Effector memory CD8-positive, alpha-beta T cell (primary cell): Measurements from ENCODE around the gene SCGB3A1.

Experiments
- ATAC-seq: fragments of 150-1000 bp; cut with Tn5 transposase; replicated peaks from 2 replicates; pipeline ENCODE4 v1.10.0; 2021; ENCODE audit warnings: mild to moderate bottlenecking, moderate library complexity
- DNase-seq, 3 experiments: peaks; one replicate each; pipeline ENCODE4 v3.0.0; 2021
- H3K27ac Mint-ChIP-seq, 2 donors: one replicate each; pipeline ENCODE4 v1.8.0; 2022; ENCODE audit warnings: mild to moderate bottlenecking in 2 of 2, mixed read lengths in 2 of 2, moderate library complexity in 2 of 2
- H3K27me3 Mint-ChIP-seq, 2 donors: one replicate each; pipeline ENCODE4 v1.8.0; 2022; ENCODE audit warnings: mixed read lengths in 2 of 2
- H3K36me3 Mint-ChIP-seq: one replicate; pipeline ENCODE4 v1.8.0; 2022; ENCODE audit warnings: mild to moderate bottlenecking, moderate library complexity, mixed read lengths; ENCODE audit not compliant: insufficient read depth
- H3K4me1 Mint-ChIP-seq, 2 donors: one replicate each; pipeline ENCODE4 v1.8.0; 2022; ENCODE audit warnings: low read depth in 2 of 2, mixed read lengths in 2 of 2
- H3K4me3 Mint-ChIP-seq, 2 donors: one replicate each; pipeline ENCODE4 v1.8.0; 2022; ENCODE audit warnings: mild to moderate bottlenecking in 2 of 2, mixed read lengths in 2 of 2, moderate library complexity in 2 of 2
- H3K9me3 Mint-ChIP-seq, 2 donors: one replicate each; pipeline ENCODE4 v1.8.0; 2022; ENCODE audit warnings: mixed read lengths in 2 of 2

The SCGB3A1 gene

GRCh38 chr5:180629831-180630382 lies 38.6 kb upstream of the SCGB3A1 start:
- no peak for DNase-seq
- Mint-ChIP-seq H3K4me3 (no peak overlapping the region), H3K36me3 (peaks cover 7% of the 10 kb centered on the region), H3K27me3 (no peaks in the 10 kb centered on the region), H3K4me1 (peaks cover 0 to 11% of the 10 kb centered on the region in 2 donors), H3K9me3 (no peaks in the 10 kb centered on the region), H3K27ac (no peak overlapping the region)
- ATAC-seq: no peak

DNA sequence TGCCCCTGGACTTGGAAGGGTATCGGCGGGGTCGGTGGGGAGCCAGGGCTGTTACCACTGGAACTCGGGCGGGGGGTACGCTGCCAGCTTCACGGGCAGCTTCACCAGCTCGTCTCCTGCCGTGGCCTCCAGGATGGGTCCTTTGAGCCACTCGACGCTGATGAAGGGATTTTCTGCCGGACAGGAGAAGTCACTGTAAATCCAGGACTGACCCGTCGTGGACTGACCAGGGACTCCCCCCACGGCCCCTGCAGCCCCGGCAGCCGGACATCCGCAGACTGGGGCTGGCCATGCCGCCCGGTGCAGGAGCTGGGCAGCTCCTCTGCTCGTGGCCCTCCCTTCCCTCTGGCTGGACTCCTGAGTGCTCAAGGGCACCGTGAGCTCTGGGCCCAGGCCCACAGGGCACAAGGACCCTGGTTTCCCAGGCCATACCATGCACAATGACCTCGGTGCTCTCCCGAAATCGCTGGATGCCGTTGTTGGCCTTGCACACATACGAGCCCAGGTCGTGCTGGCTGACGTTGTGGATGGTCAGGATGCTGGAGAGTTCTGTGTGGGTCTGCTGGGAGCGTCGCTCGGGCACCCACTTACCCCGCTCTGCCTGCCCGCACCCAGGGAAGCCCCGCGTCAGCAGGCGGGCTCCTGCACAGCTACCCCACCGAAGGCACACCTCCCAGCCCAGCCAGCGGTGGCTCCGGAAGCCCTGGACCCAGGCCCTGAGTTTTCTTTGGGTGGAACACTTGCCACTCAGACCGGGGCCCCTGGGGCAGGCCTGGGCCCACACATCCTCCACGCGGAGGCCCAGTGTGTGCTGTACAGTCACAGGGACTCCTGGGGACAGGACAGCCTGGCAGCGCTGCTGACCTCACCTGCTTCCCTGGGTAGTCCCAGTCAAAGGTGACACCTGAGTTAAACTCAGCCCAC lies 37.8 kb upstream of the SCGB3A1 start:
- ATAC-seq (no peak), DNase-seq (no peak)
- Mint-ChIP-seq H3K4me3 (no peak overlapping the region), H3K27ac (peak overlapping the region in 1 of 2 donors; percentile 19), H3K4me1 (peaks cover 4 to 16% of the 10 kb centered on the region in 2 donors), H3K9me3 (no peaks in the 10 kb centered on the region), H3K27me3 (no peaks in the 10 kb centered on the region), H3K36me3 (peaks cover 7% of the 10 kb centered on the region)

DNA sequence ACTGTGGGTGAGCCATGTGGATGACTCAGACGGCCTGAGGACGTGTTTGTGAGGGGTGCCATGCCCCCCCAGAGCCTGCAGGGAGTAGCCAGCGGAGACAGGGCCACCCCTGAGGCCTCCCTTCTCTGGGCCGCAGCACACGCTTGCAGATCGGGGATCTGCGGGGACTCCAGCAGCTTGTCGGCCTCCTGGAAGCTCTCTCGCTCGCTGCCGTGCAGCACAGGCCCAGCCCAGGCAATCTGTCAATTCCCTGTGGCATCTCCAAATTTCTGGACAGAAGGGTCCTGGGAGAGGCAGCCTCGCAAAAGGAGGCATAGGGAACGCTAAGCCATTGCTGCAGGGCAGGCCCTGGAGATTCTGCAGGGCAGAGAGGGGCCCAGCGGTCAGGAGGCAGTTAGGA lies 36.9 kb upstream of the SCGB3A1 start:
- Mint-ChIP-seq H3K27ac (no peak overlapping the region), H3K36me3 (peaks cover 7% of the 10 kb centered on the region), H3K9me3 (no peaks in the 10 kb centered on the region), H3K4me1 (peaks cover 7 to 21% of the 10 kb centered on the region in 2 donors), H3K27me3 (no peaks in the 10 kb centered on the region), H3K4me3 (no peak overlapping the region)
- no peak for DNase-seq
- no peak for ATAC-seq

GRCh38 chr5:180627386-180628120 lies 36.3 kb upstream of the SCGB3A1 start:
- Mint-ChIP-seq H3K27ac (no peak overlapping the region), H3K4me1 (peaks cover 7 to 25% of the 10 kb centered on the region in 2 donors), H3K27me3 (no peaks in the 10 kb centered on the region), H3K4me3 (no peak overlapping the region), H3K9me3 (no peaks in the 10 kb centered on the region), H3K36me3 (peaks cover 5% of the 10 kb centered on the region)
- ATAC-seq (no peak), DNase-seq (no peak)

DNA sequence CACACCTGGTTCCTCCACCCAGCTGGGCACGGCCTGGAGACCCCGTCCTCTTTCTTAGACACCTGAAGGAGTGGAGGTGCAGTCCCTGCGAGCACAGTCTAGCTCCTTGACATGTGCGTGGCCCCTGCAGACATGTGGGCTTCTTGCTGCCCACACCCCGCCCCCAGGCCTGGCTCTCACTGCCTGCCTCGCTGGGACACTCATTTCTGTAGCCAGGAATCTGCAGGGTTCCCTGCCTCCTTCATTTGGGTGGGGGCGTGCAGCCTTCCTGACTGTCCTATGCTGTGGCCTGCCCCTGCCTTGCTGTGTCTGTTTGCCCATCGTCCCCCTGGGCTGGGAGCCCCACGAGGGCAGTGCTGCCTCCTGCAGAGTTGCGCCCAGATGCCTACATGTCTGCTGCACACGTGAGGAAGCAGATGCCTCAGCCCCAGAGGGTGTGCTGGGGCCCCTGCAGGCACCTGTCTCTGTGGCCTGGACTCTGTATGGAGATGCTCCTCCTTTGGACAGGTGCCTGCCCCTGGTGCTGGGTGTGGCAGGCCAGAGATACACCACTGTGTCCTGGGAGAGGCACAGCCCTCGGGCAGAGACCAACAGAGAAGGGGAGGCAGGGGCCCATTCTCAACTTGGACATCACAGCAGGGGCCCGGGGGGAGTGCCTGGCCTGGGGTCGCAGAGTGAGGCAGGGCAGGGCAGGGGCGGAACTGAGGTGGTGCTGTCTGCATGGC lies 35.5 kb upstream of the SCGB3A1 start:
- Mint-ChIP-seq H3K4me1 (peaks cover 7 to 25% of the 10 kb centered on the region in 2 donors), H3K27ac (peak overlapping the region in 1 of 2 donors; percentile 60), H3K27me3 (no peaks in the 10 kb centered on the region), H3K9me3 (no peaks in the 10 kb centered on the region), H3K4me3 (no peak overlapping the region), H3K36me3 (peaks cover 5% of the 10 kb centered on the region)
- ATAC-seq: no peak
- DNase-seq: no peak

- peaks cover 5% of the 10 kb centered on the region for H3K36me3 Mint-ChIP-seq
- peaks cover 7 to 25% of the 10 kb centered on the region in 2 donors for H3K4me1 Mint-ChIP-seq
- peak overlapping the region in 1 of 2 donors; percentile 60 for H3K27ac Mint-ChIP-seq
- no peak for ATAC-seq
- H3K4me3 Mint-ChIP-seq: no peak overlapping the region
- DNase-seq: no peak
- no peaks in the 10 kb centered on the region for H3K9me3 Mint-ChIP-seq
- no peaks in the 10 kb centered on the region for H3K27me3 Mint-ChIP-seq
These were observed 34.7 kb upstream of the SCGB3A1 start for GRCh38 chr5:180625791-180626660.

DNA sequence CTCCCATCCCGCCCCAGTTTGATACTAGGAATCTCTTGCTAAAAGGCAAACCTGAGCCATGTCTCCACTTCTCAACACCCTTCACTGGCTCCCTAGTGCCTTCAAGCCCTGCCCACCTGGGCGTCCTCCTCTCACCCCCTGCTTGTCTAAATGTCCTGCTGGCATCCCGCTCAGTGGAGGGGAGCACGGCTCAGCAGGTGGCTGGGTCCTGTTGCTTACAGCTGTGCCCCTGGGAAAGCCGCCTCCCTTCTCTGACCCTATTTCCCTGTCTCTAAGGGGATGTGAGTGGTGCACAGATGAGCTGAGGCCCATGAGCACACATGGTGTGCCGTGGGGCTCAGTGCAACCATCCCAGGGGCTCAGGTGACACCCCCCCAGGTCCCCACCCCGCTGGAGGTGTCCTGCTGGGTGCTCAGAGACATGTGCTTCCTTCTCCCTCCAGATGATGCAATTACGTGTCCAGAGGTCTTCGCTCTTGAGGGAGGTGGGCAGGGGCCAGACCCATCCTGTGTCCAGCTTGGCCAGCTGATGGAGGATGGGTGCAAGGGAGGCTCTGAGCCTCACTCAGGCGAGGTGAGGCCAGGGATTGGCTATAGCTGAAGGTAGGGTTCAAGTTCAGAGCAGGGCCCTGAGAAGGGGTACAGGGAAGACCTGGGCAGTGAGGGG lies 34.0 kb upstream of the SCGB3A1 start:
- ATAC-seq: no peak
- peaks cover 7 to 25% of the 10 kb centered on the region in 2 donors for H3K4me1 Mint-ChIP-seq

GRCh38 chr5:180624587-180624986 lies 33.3 kb upstream of the SCGB3A1 start:
- no peak for ATAC-seq

More for the DNA sequence above, 34.0 kb upstream of the SCGB3A1 start:
- Mint-ChIP-seq H3K9me3 (no peaks in the 10 kb centered on the region), H3K36me3 (peaks cover 6% of the 10 kb centered on the region), H3K27me3 (no peaks in the 10 kb centered on the region), H3K27ac (peak overlapping the region; percentile 19 to 84), H3K4me3 (no peak overlapping the region)
- DNase-seq: no peak

DNA sequence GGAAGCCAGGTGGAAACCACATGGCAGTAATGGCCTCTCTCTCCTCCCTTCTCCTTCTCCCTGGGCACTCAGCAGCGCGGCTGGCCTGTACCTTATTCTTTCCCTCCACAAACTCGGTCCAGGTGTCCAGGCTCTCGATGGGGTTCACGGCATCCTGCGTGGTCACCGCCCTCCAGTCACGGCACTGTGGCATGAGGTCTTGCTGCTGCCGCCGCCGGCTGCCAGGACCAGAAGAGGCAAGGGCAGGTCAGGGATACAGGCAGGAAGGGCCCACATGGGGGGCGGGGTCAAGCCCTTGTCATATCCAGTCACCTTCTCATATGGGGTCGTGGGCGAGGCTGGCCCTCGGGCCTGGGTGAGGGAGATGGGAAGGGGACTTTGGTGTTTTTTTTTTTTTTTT lies 32.5 kb upstream of the SCGB3A1 start:
- no peak for DNase-seq
- no peak for ATAC-seq
- peak overlapping the region; percentile 25 to 65 for H3K27ac Mint-ChIP-seq
- no peaks in the 10 kb centered on the region for H3K9me3 Mint-ChIP-seq
- no peaks in the 10 kb centered on the region for H3K27me3 Mint-ChIP-seq
- H3K4me3 Mint-ChIP-seq: no peak overlapping the region
- H3K4me1 Mint-ChIP-seq: peaks cover 7 to 27% of the 10 kb centered on the region in 2 donors
- peaks cover 11% of the 10 kb centered on the region for H3K36me3 Mint-ChIP-seq

More at GRCh38 chr5:180624587-180624986, 33.3 kb upstream of the SCGB3A1 start:
- H3K27me3 Mint-ChIP-seq: no peaks in the 10 kb centered on the region
- H3K4me3 Mint-ChIP-seq: no peak overlapping the region
- H3K27ac Mint-ChIP-seq: peak overlapping the region; percentile 19 to 84
- H3K4me1 Mint-ChIP-seq: peaks cover 7 to 26% of the 10 kb centered on the region in 2 donors
- H3K9me3 Mint-ChIP-seq: no peaks in the 10 kb centered on the region
- H3K36me3 Mint-ChIP-seq: peaks cover 11% of the 10 kb centered on the region
- no peak for DNase-seq

DNA sequence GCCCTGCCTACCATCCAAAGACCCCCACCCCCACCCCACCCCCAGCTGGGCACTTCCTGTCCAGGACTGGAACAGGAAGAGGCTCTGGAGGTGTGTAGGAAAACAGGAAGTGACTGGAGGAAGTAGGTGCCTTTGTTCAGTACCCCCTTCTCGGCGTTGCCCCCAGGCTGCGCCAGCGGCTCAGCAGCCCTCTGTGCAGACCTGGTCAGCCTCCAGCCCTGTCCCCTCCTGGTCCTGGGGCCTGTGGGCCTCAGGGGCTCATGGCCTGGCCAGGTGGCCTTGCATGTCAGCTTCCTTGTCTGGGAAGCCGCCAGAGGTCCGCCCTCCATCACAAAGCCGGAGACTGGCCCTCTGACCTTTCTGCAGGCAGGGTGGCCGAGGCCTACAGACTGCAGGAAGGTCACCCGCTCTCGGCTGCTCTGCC lies 32.1 kb upstream of the SCGB3A1 start:
- H3K36me3 Mint-ChIP-seq: peaks cover 11% of the 10 kb centered on the region
- H3K9me3 Mint-ChIP-seq: no peaks in the 10 kb centered on the region
- H3K27me3 Mint-ChIP-seq: no peaks in the 10 kb centered on the region
- no peak for DNase-seq
- peaks cover 7 to 27% of the 10 kb centered on the region in 2 donors for H3K4me1 Mint-ChIP-seq
- no peak overlapping the region for H3K4me3 Mint-ChIP-seq
- no peak for ATAC-seq
- peak overlapping the region; percentile 25 to 65 for H3K27ac Mint-ChIP-seq

- DNase-seq: no peak
- peaks cover 7 to 27% of the 10 kb centered on the region in 2 donors for H3K4me1 Mint-ChIP-seq
- H3K27ac Mint-ChIP-seq: peak overlapping the region in 1 of 2 donors; percentile 59
- peaks cover 11% of the 10 kb centered on the region for H3K36me3 Mint-ChIP-seq
- no peaks in the 10 kb centered on the region for H3K27me3 Mint-ChIP-seq
- no peaks in the 10 kb centered on the region for H3K9me3 Mint-ChIP-seq
- H3K4me3 Mint-ChIP-seq: no peak overlapping the region
- no peak for ATAC-seq
These were observed 31.6 kb upstream of the SCGB3A1 start for GRCh38 chr5:180622910-180623309.

DNA sequence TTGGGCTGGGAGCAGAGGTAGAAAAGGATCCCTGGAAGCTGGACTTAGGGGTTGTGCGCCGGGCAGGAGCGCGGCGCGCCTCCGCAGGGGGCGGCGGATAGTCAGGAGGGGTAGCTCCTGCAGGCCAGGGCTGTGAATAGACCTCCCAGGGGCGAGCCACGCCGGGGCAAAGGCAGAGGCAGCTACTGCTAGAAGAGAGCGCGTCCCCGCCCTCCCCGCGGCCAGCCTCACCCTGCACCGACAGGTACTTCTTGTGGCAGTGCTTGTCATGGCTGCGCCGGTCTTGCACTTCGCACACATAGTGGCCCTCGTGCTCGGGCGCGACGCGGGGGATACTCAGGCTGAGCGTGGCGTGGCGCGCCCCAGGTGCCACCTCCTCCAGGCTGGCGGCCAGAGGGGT lies 30.0 kb upstream of the SCGB3A1 start:
- Mint-ChIP-seq H3K27me3 (no peaks in the 10 kb centered on the region), H3K36me3 (peaks cover 12% of the 10 kb centered on the region), H3K9me3 (no peaks in the 10 kb centered on the region), H3K4me1 (peaks cover 7 to 25% of the 10 kb centered on the region in 2 donors), H3K4me3 (no peak overlapping the region), H3K27ac (no peak overlapping the region)
- DNase-seq (no peak), ATAC-seq (no peak)
